ENCODE measurements around the gene ZNF835. TPM values are rescaled to one million over a fixed set of nuclear protein-coding genes. Genes with fewer than 3 reads are reported as not detected.

The ZNF835 gene
- total RNA-seq, 1 experiment from 2014 or later = 0.10 TPM

GRCh38 chr19:56637976-56638555, 33.5 kb downstream of the ZNF835 start:
- DNase-seq = peak; percentile 95
- H3K27me3 ChIP-seq = no peaks in the 10 kb centered on the region
- H3K4me1 ChIP-seq = no peaks in the 10 kb centered on the region
- H3K27ac ChIP-seq = no peak overlapping the region
- H3K9me3 ChIP-seq (replicated peaks) = no peaks in the 10 kb centered on the region
- no peak overlapping the region for H3K4me3 ChIP-seq
- H3K36me3 ChIP-seq = no peaks in the 10 kb centered on the region

GRCh38 chr19:56633021-56633420, 38.5 kb downstream of the ZNF835 start:
- Histone ChIP-seq H3K27me3 (no peaks in the 10 kb centered on the region), H3K9me3 (replicated peaks) (no peaks in the 10 kb centered on the region; the same call in 1 of the 2 replicates), H3K27ac (no peak overlapping the region), H3K4me3 (no peak overlapping the region), H3K36me3 (no peaks in the 10 kb centered on the region), H3K4me1 (no peaks in the 10 kb centered on the region)
- DNase-seq = no peak

GRCh38 chr19:56625708-56626107, 45.8 kb downstream of the ZNF835 start:
- Histone ChIP-seq H3K27me3 (no peaks in the 10 kb centered on the region), H3K4me3 (no peak overlapping the region), H3K36me3 (peaks cover 39% of the 10 kb centered on the region), H3K9me3 (replicated peaks) (no peaks in the 10 kb centered on the region), H3K4me1 (no peaks in the 10 kb centered on the region), H3K27ac (no peak overlapping the region)
- DNase-seq = no peak

- peaks cover under 1% of the 10 kb centered on the region; the same call in 1 of the 2 replicates for H3K4me1 ChIP-seq
- H3K27me3 ChIP-seq = no peaks in the 10 kb centered on the region
- H3K36me3 ChIP-seq = peaks cover 39% of the 10 kb centered on the region
- no peak overlapping the region for H3K27ac ChIP-seq
- H3K9me3 ChIP-seq (replicated peaks) = peaks cover 10% of the 10 kb centered on the region
- no peak for DNase-seq
- H3K4me3 ChIP-seq = no peak overlapping the region
These were observed 48.6 kb downstream of the ZNF835 start for GRCh38 chr19:56623006-56623405.

- Histone ChIP-seq H3K4me3 (no peak overlapping the region), H3K4me1 (peaks cover 6% of the 10 kb centered on the region; the same call in 1 of the 2 replicates), H3K36me3 (peaks cover 39% of the 10 kb centered on the region), H3K27ac (no peak overlapping the region), H3K9me3 (replicated peaks) (peaks cover 10% of the 10 kb centered on the region), H3K27me3 (no peaks in the 10 kb centered on the region)
- DNase-seq = no peak
These were observed 49.2 kb downstream of the ZNF835 start for GRCh38 chr19:56622374-56622773.

- peaks cover 10% of the 10 kb centered on the region for H3K9me3 ChIP-seq (replicated peaks)
- no peak for DNase-seq
- peaks cover 6% of the 10 kb centered on the region; the same call in 1 of the 2 replicates for H3K4me1 ChIP-seq
- no peak overlapping the region for H3K4me3 ChIP-seq
- H3K27me3 ChIP-seq = no peaks in the 10 kb centered on the region
- no peak overlapping the region for H3K27ac ChIP-seq
- peaks cover 33% of the 10 kb centered on the region for H3K36me3 ChIP-seq
These were observed 52.4 kb downstream of the ZNF835 start for GRCh38 chr19:56619121-56619520.

GRCh38 chr19:56617531-56617930, 54.0 kb downstream of the ZNF835 start:
- H3K9me3 ChIP-seq (replicated peaks) = peaks cover 10% of the 10 kb centered on the region
- no peaks in the 10 kb centered on the region for H3K27me3 ChIP-seq
- H3K36me3 ChIP-seq = peaks cover 22% of the 10 kb centered on the region
- H3K4me3 ChIP-seq = no peak overlapping the region
- H3K27ac ChIP-seq = no peak overlapping the region
- peak; percentile 55 to 72 for DNase-seq
- peaks cover 6% of the 10 kb centered on the region; the same call in 1 of the 2 replicates for H3K4me1 ChIP-seq

GRCh38 chr19:56613639-56614038, 57.9 kb downstream of the ZNF835 start:
- Histone ChIP-seq H3K9me3 (replicated peaks) (peaks cover 9% of the 10 kb centered on the region), H3K27me3 (no peaks in the 10 kb centered on the region), H3K4me1 (peaks cover 6% of the 10 kb centered on the region; the same call in 1 of the 2 replicates), H3K4me3 (no peak overlapping the region), H3K27ac (no peak overlapping the region), H3K36me3 (peaks cover 12% of the 10 kb centered on the region)
- DNase-seq = no peak

GRCh38 chr19:56612737-56613136, 58.8 kb downstream of the ZNF835 start:
- no peak for DNase-seq
- Histone ChIP-seq H3K27ac (no peak overlapping the region), H3K4me1 (peaks cover 2% of the 10 kb centered on the region; the same call in 1 of the 2 replicates), H3K9me3 (replicated peaks) (peaks cover 6% of the 10 kb centered on the region), H3K27me3 (no peaks in the 10 kb centered on the region), H3K36me3 (peaks cover 12% of the 10 kb centered on the region), H3K4me3 (no peak overlapping the region)

Other genes starting within 250 kb of the ZNF835 start
- 8.7 and 10.3 TPM in 2 replicates for gene ZNF667, start 194.4 kb downstream of the ZNF835 start, total RNA-seq (2014; rRNA removed; shearing (Covaris generic))
- 2.5 and 3.4 TPM in 2 replicates for gene ZNF471, start 163.9 kb downstream of the ZNF835 start, total RNA-seq (2014; rRNA removed; shearing (Covaris generic))
- gene ZFP28, start 132.8 kb downstream of the ZNF835 start, total RNA-seq (2014; rRNA removed; shearing (Covaris generic)) = 8.1 and 10.4 TPM in 2 replicates
- 6.1 and 7.2 TPM in 2 replicates for gene ZNF470, start 104.3 kb downstream of the ZNF835 start, total RNA-seq (2014; rRNA removed; shearing (Covaris generic))
- gene ZNF71, start 76.5 kb downstream of the ZNF835 start, total RNA-seq (2014; rRNA removed; shearing (Covaris generic)) = 11.1 and 11.4 TPM in 2 replicates
- 0.55 and 0.71 TPM in 2 replicates for gene SMIM17, start 28.6 kb downstream of the ZNF835 start, total RNA-seq (2014; rRNA removed; shearing (Covaris generic))
- 501 and 545 TPM in 2 replicates for gene PEG3, start 169.0 kb upstream of the ZNF835 start, total RNA-seq (2014; rRNA removed; shearing (Covaris generic))
- gene ZIM2, start 169.0 kb upstream of the ZNF835 start, total RNA-seq (2014; rRNA removed; shearing (Covaris generic)) = 7.1 and 8.9 TPM in 2 replicates

Data from SJCRH30 (cell line).